ENCODE results near the gene TMEM178B.

Gene TMEM178B

GRCh38 chr7:141158561-141158960 lies 84.7 kb downstream of the TMEM178B start:
- no peak for DNase-seq (ENCODE audit: low spot score)
- H3K23ac ChIP-seq (ENCODE audit: low read depth, low read length, poor library complexity), result no peak overlapping the region
- no peaks in the 10 kb centered on the region for H3K79me1 ChIP-seq (ENCODE audit: low read depth, low read length)
- H2BK120ac ChIP-seq (ENCODE audit: low read depth, low read length), result no peak overlapping the region
- H3K9me3 ChIP-seq (replicated peaks in 1 of 2; ENCODE audit: control insufficient read depth in 2 of 2, insufficient read depth in 1 of 2, low read depth in 1 of 2, low read length in 2 of 2), result peaks cover 0 to 2% of the 10 kb centered on the region in 2 donors
- no peak overlapping the region for H2AFZ ChIP-seq (ENCODE audit: low read length)
- no peak overlapping the region for H3K14ac ChIP-seq (ENCODE audit: low read length)
- no peak overlapping the region for H3K4me2 ChIP-seq (ENCODE audit: insufficient read depth, low read length, poor library complexity, severe bottlenecking)
- peak overlapping the region in 1 of 2 donors; percentile 26 for H3K4me3 ChIP-seq (ENCODE audit: low read length in 2 of 2)
- no peak overlapping the region for H4K8ac ChIP-seq (ENCODE audit: low read depth, low read length)
- no peaks in the 10 kb centered on the region for H3K27me3 ChIP-seq (ENCODE audit: control insufficient read depth in 3 of 3, insufficient read depth in 3 of 3, low read depth in 1 of 3, low read length in 3 of 3)
- no peak overlapping the region for H4K91ac ChIP-seq (ENCODE audit: low read depth, low read length, poor library complexity)
- H2BK12ac ChIP-seq (ENCODE audit: low read length), result no peak overlapping the region
- H2AK5ac ChIP-seq (ENCODE audit: low read depth, low read length), result no peak overlapping the region
- H3K36me3 ChIP-seq (replicated peaks in 1 of 2; ENCODE audit: control insufficient read depth in 2 of 2, insufficient read depth in 2 of 2, low read length in 2 of 2), result peaks cover 0 to 2% of the 10 kb centered on the region in 2 donors
- no peak overlapping the region for H2BK5ac ChIP-seq (ENCODE audit: low read length)
- H3K27ac ChIP-seq (replicated peaks; ENCODE audit: low read length), result no peak overlapping the region
- no CpG with 5 or more reads among the region's 4 CpGs for WGBS, 2 donors (ENCODE audit: extremely low coverage in 2 of 2, insufficient read length in 2 of 2, insufficient replicate concordance in 1 of 2)
- no peak overlapping the region for H2BK15ac ChIP-seq (ENCODE audit: low read length)
- no peak overlapping the region for H3K9ac ChIP-seq (ENCODE audit: low read depth, low read length, poor library complexity)
- H3K4me1 ChIP-seq (ENCODE audit: control insufficient read depth in 2 of 2, insufficient read depth in 1 of 2, low read depth in 1 of 2, low read length in 2 of 2), result peaks cover 0 to 8% of the 10 kb centered on the region in 2 donors
- H3K18ac ChIP-seq (ENCODE audit: low read length), result no peak overlapping the region
- H3K4ac ChIP-seq (ENCODE audit: low read length), result no peak overlapping the region

- no peak overlapping the region for H3K9ac ChIP-seq (ENCODE audit: low read depth, low read length, poor library complexity)
- no peak overlapping the region for H2AFZ ChIP-seq (ENCODE audit: low read length)
- no peak overlapping the region for H2BK120ac ChIP-seq (ENCODE audit: low read depth, low read length)
- H3K9me3 ChIP-seq (replicated peaks in 1 of 2; ENCODE audit: control insufficient read depth in 2 of 2, insufficient read depth in 1 of 2, low read depth in 1 of 2, low read length in 2 of 2), result peaks cover 0 to 2% of the 10 kb centered on the region in 2 donors
- no CpG with 5 or more reads among the region's 7 CpGs for WGBS, 2 donors (ENCODE audit: extremely low coverage in 2 of 2, insufficient read length in 2 of 2, insufficient replicate concordance in 1 of 2)
- peak overlapping the region; percentile 44 for H3K23ac ChIP-seq (ENCODE audit: low read depth, low read length, poor library complexity)
- peak overlapping the region in 1 of 2 donors; percentile 47 for H3K4me3 ChIP-seq (ENCODE audit: low read length in 2 of 2)
- H2BK12ac ChIP-seq (ENCODE audit: low read length), result peak overlapping the region; percentile 35
- H3K4ac ChIP-seq (ENCODE audit: low read length), result peak overlapping the region; percentile 39
- H2BK5ac ChIP-seq (ENCODE audit: low read length), result no peak overlapping the region
- H3K4me1 ChIP-seq (ENCODE audit: control insufficient read depth in 2 of 2, insufficient read depth in 1 of 2, low read depth in 1 of 2, low read length in 2 of 2), result peaks cover 0 to 8% of the 10 kb centered on the region in 2 donors
- no peak overlapping the region for H4K91ac ChIP-seq (ENCODE audit: low read depth, low read length, poor library complexity)
- no peak overlapping the region for H4K8ac ChIP-seq (ENCODE audit: low read depth, low read length)
- DNase-seq (ENCODE audit: low spot score), result no peak
- peak overlapping the region; percentile 62 for H3K18ac ChIP-seq (ENCODE audit: low read length)
- no peak overlapping the region for H3K27ac ChIP-seq (replicated peaks; ENCODE audit: low read length)
- peaks cover 0 to 2% of the 10 kb centered on the region in 2 donors for H3K36me3 ChIP-seq (replicated peaks in 1 of 2; ENCODE audit: control insufficient read depth in 2 of 2, insufficient read depth in 2 of 2, low read length in 2 of 2)
- no peaks in the 10 kb centered on the region for H3K79me1 ChIP-seq (ENCODE audit: low read depth, low read length)
- H3K14ac ChIP-seq (ENCODE audit: low read length), result no peak overlapping the region
- no peak overlapping the region for H2BK15ac ChIP-seq (ENCODE audit: low read length)
- no peak overlapping the region for H2AK5ac ChIP-seq (ENCODE audit: low read depth, low read length)
- H3K4me2 ChIP-seq (ENCODE audit: insufficient read depth, low read length, poor library complexity, severe bottlenecking), result no peak overlapping the region
- no peaks in the 10 kb centered on the region for H3K27me3 ChIP-seq (ENCODE audit: control insufficient read depth in 3 of 3, insufficient read depth in 3 of 3, low read depth in 1 of 3, low read length in 3 of 3)
These were observed 86.5 kb downstream of the TMEM178B start for GRCh38 chr7:141160246-141160860.

GRCh38 chr7:141161550-141162535 lies 88.0 kb downstream of the TMEM178B start:
- H4K91ac ChIP-seq (ENCODE audit: low read depth, low read length, poor library complexity), result no peak overlapping the region
- no peak overlapping the region for H3K9ac ChIP-seq (ENCODE audit: low read depth, low read length, poor library complexity)
- no peak overlapping the region for H2BK5ac ChIP-seq (ENCODE audit: low read length)
- no peak overlapping the region for H2BK12ac ChIP-seq (ENCODE audit: low read length)
- no peak overlapping the region for H2BK15ac ChIP-seq (ENCODE audit: low read length)
- no peaks in the 10 kb centered on the region for H3K79me1 ChIP-seq (ENCODE audit: low read depth, low read length)
- no peak overlapping the region for H2BK120ac ChIP-seq (ENCODE audit: low read depth, low read length)
- H3K9me3 ChIP-seq (replicated peaks in 1 of 2; ENCODE audit: control insufficient read depth in 2 of 2, insufficient read depth in 1 of 2, low read depth in 1 of 2, low read length in 2 of 2), result peaks cover 0 to 2% of the 10 kb centered on the region in 2 donors
- no CpG with 5 or more reads among the region's 14 CpGs for WGBS, 2 donors (ENCODE audit: extremely low coverage in 2 of 2, insufficient read length in 2 of 2, insufficient replicate concordance in 1 of 2)
- H3K14ac ChIP-seq (ENCODE audit: low read length), result no peak overlapping the region
- H3K36me3 ChIP-seq (replicated peaks in 1 of 2; ENCODE audit: control insufficient read depth in 2 of 2, insufficient read depth in 2 of 2, low read length in 2 of 2), result peaks cover 0 to 2% of the 10 kb centered on the region in 2 donors
- peak overlapping the region; percentile 30 for H3K18ac ChIP-seq (ENCODE audit: low read length)
- H3K4me3 ChIP-seq (ENCODE audit: low read length in 2 of 2), result no peak overlapping the region
- no peak overlapping the region for H3K4me2 ChIP-seq (ENCODE audit: insufficient read depth, low read length, poor library complexity, severe bottlenecking)
- no peak overlapping the region for H2AK5ac ChIP-seq (ENCODE audit: low read depth, low read length)
- H3K23ac ChIP-seq (ENCODE audit: low read depth, low read length, poor library complexity), result peak overlapping the region; percentile 30
- no peak for DNase-seq (ENCODE audit: low spot score)
- H3K4ac ChIP-seq (ENCODE audit: low read length), result no peak overlapping the region
- H3K27ac ChIP-seq (replicated peaks; ENCODE audit: low read length), result no peak overlapping the region
- no peaks in the 10 kb centered on the region for H3K27me3 ChIP-seq (ENCODE audit: control insufficient read depth in 3 of 3, insufficient read depth in 3 of 3, low read depth in 1 of 3, low read length in 3 of 3)
- peaks cover 0 to 6% of the 10 kb centered on the region in 2 donors for H3K4me1 ChIP-seq (ENCODE audit: control insufficient read depth in 2 of 2, insufficient read depth in 1 of 2, low read depth in 1 of 2, low read length in 2 of 2)
- no peak overlapping the region for H2AFZ ChIP-seq (ENCODE audit: low read length)
- no peak overlapping the region for H4K8ac ChIP-seq (ENCODE audit: low read depth, low read length)

- H2AFZ ChIP-seq (ENCODE audit: low read length), result no peak overlapping the region
- no peaks in the 10 kb centered on the region for H3K36me3 ChIP-seq (replicated peaks in 1 of 2; ENCODE audit: control insufficient read depth in 2 of 2, insufficient read depth in 2 of 2, low read length in 2 of 2)
- H3K18ac ChIP-seq (ENCODE audit: low read length), result no peak overlapping the region
- no peak overlapping the region for H2BK12ac ChIP-seq (ENCODE audit: low read length)
- H3K27me3 ChIP-seq (ENCODE audit: control insufficient read depth in 3 of 3, insufficient read depth in 3 of 3, low read depth in 1 of 3, low read length in 3 of 3), result no peaks in the 10 kb centered on the region
- no peak overlapping the region for H3K4ac ChIP-seq (ENCODE audit: low read length)
- no peak for DNase-seq (ENCODE audit: low spot score)
- H3K79me1 ChIP-seq (ENCODE audit: low read depth, low read length), result no peaks in the 10 kb centered on the region
- no peaks in the 10 kb centered on the region for H3K9me3 ChIP-seq (replicated peaks in 1 of 2; ENCODE audit: control insufficient read depth in 2 of 2, insufficient read depth in 1 of 2, low read depth in 1 of 2, low read length in 2 of 2)
- no CpG with 5 or more reads among the region's 2 CpGs for WGBS, 2 donors (ENCODE audit: extremely low coverage in 2 of 2, insufficient read length in 2 of 2, insufficient replicate concordance in 1 of 2)
- no peak overlapping the region for H3K14ac ChIP-seq (ENCODE audit: low read length)
- H4K91ac ChIP-seq (ENCODE audit: low read depth, low read length, poor library complexity), result no peak overlapping the region
- no peak overlapping the region for H2BK5ac ChIP-seq (ENCODE audit: low read length)
- no peak overlapping the region for H2AK5ac ChIP-seq (ENCODE audit: low read depth, low read length)
- H3K9ac ChIP-seq (ENCODE audit: low read depth, low read length, poor library complexity), result no peak overlapping the region
- H3K23ac ChIP-seq (ENCODE audit: low read depth, low read length, poor library complexity), result no peak overlapping the region
- H2BK120ac ChIP-seq (ENCODE audit: low read depth, low read length), result no peak overlapping the region
- no peak overlapping the region for H2BK15ac ChIP-seq (ENCODE audit: low read length)
- H4K8ac ChIP-seq (ENCODE audit: low read depth, low read length), result no peak overlapping the region
- no peak overlapping the region for H3K4me3 ChIP-seq (ENCODE audit: low read length in 2 of 2)
- peaks cover 0 to 2% of the 10 kb centered on the region in 2 donors for H3K4me1 ChIP-seq (ENCODE audit: control insufficient read depth in 2 of 2, insufficient read depth in 1 of 2, low read depth in 1 of 2, low read length in 2 of 2)
- H3K27ac ChIP-seq (replicated peaks; ENCODE audit: low read length), result no peak overlapping the region
- H3K4me2 ChIP-seq (ENCODE audit: insufficient read depth, low read length, poor library complexity, severe bottlenecking), result no peak overlapping the region
These were observed 91.7 kb downstream of the TMEM178B start for GRCh38 chr7:141165521-141165920.
